ENCODE results near the gene TNF.

TNF gene

DNA sequence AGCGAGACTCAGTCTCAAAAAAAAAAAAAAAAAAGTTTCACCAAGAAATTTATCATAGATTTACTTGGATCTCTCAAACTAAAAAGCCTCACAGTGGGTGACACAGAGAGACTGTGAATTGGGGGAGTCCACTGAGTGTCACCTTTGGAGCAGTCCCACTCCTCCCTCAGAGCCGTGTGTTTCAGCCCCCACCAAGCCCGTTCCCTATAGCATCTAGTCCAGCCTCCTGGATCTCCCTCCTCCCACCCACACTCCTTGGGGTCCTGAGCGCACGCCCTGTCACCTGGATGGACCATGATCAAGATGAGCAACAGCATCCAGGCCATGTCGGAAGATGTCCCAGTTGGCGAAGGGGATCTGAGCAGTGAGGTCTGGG, 17.0 kb downstream of the TNF start:
- peak overlapping the region; percentile 25 for H3K4me3 ChIP-seq (ENCODE audit: low read depth, low read length)
- no peak for DNase-seq (ENCODE audit: low read depth)
- TF ChIP-seq CTCF (IDR thresholded peaks at IDR 0.05; ENCODE audit: low read depth, low read length, missing control alignments), result no peak

DNA sequence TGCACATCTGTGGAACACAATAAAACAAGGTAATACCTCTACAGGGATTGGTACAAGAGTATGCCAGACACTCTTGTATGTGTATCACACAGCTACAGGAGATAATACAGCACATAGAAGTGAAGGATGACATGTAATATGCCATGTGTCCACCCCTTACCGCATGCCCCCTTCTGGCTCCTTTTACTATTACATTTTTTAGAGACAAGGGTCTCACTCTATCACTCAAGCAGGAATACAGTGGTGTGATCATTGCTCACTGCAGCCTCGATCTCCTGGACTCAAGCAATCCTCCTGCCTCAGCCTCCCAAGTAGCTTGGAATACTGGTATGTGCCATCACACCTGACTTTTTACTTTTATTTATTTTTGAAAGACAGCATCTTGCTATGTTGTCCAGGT, 21.6 kb downstream of the TNF start:
- DNase-seq (ENCODE audit: low read depth), result no peak
- H3K4me3 ChIP-seq (ENCODE audit: low read depth, low read length), result no peak overlapping the region
- TF ChIP-seq CTCF (IDR thresholded peaks at IDR 0.05; ENCODE audit: low read depth, low read length, missing control alignments), result peak; percentile 66

DNA sequence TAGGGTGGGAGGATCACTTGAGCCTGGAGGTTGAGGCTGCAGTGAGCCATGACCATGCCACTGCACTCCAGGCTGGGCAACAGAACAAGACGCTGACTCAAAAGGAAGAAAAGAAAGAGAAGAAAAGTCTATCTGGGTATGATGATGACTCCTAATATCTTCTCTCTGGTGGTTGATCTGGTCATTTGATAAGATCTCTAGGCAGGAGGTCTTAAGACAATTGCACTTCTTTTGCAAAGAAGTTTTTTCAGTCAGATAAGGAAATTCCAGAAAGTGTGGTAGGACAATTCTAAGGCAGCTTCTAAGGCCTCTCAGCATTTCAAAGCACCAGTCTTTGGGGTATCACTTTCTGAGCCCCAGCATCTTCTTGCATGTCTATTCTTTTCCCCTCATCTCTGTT, 32.0 kb downstream of the TNF start:
- no peak for TF ChIP-seq CTCF (IDR thresholded peaks at IDR 0.05; ENCODE audit: low read depth, low read length, missing control alignments)
- H3K4me3 ChIP-seq (ENCODE audit: low read depth, low read length), result no peak overlapping the region
- DNase-seq (ENCODE audit: low read depth), result no peak

GRCh38 chr6:31609519-31610406, 34.4 kb downstream of the TNF start:
- DNase-seq (ENCODE audit: low read depth), result no peak
- no peak for TF ChIP-seq CTCF (IDR thresholded peaks at IDR 0.05; ENCODE audit: low read depth, low read length, missing control alignments)
- no peak overlapping the region for H3K4me3 ChIP-seq (ENCODE audit: low read depth, low read length)

DNA sequence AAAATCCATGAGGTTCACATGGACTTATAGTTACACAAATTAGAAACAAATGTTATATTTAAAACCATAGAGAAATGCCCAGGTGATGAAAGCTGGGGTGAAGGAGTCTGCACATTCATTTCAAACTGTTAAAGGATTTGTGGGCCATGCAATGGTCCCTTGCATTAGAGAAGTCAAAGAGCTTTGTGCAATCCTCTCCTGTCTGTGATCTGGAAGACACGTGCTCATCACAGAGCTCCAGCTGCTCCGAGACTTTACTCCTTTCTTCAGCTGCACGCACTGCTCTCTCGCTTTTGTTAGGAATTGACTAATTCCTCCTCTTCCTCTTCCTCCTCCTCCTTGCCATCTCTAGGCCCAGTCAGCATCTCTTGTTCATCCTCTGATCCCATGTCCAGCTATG, 35.6 kb downstream of the TNF start:
- TF ChIP-seq CTCF (IDR thresholded peaks at IDR 0.05; ENCODE audit: low read depth, low read length, missing control alignments), result no peak
- DNase-seq (ENCODE audit: low read depth), result no peak
- no peak overlapping the region for H3K4me3 ChIP-seq (ENCODE audit: low read depth, low read length)

DNA sequence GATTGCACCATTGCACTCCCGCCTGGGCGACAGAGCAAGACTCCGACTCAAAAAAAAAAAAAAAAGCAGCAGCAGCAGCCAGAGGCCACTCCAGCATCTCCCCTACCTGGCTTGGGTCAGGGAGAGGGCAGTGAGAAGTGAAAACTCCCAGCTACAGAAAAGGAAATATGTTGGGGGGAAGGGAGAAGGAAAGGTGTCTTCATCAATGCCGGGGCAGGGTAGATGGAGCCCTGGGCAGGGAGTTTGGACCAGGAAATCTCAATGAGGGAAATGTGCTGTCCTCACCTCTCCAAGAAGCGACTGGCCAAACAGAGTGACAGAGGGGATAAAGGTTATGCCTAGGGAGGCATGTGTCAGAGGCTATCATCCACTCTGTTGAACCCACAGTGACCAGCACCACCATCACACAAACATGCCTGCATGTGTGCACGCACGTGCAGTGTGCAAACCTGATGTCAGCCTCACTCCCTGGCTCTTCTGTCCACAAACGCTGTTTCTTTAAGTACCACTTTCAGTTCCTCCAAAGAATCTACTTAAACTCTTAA, 38.8 kb downstream of the TNF start:
- no peak for TF ChIP-seq CTCF (IDR thresholded peaks at IDR 0.05; ENCODE audit: low read depth, low read length, missing control alignments)
- H3K4me3 ChIP-seq (ENCODE audit: low read depth, low read length), result no peak overlapping the region
- DNase-seq (ENCODE audit: low read depth), result no peak
